ENCODE results near the gene HSPG2. TPM values are rescaled to one million over a fixed set of nuclear protein-coding genes. Genes with fewer than 3 reads are reported as not detected.

The HSPG2 gene
- polyA plus RNA-seq, 1 donor from 2014 or later: 0.79 TPM

GRCh38 chr1:21799730-21800129 is 137.4 kb downstream of the HSPG2 start:
- no peaks in the 10 kb centered on the region for H3K9me3 ChIP-seq (ENCODE audit: low read length)
- no peaks in the 10 kb centered on the region for H3K27me3 ChIP-seq (ENCODE audit: insufficient read depth, low read depth, low read length)
- no peak overlapping the region for H3K27ac ChIP-seq (ENCODE audit: low read length)
- H2AFZ ChIP-seq (ENCODE audit: low read depth, low read length): no peak overlapping the region
- H3K79me2 ChIP-seq (replicated peaks; ENCODE audit: insufficient read depth, low read length): no peaks in the 10 kb centered on the region
- no peak overlapping the region for H3K4me2 ChIP-seq (ENCODE audit: low read length)
- H3K4me3 ChIP-seq (ENCODE audit: low read length): no peak overlapping the region
- H3K36me3 ChIP-seq (ENCODE audit: insufficient read depth, low read length): no peaks in the 10 kb centered on the region
- no peaks in the 10 kb centered on the region for H4K20me1 ChIP-seq (ENCODE audit: insufficient read depth)
- no peak for TF ChIP-seq POLR2AphosphoS5 (IDR thresholded peaks at IDR 0.05)
- no peak for TF ChIP-seq TAF1 (IDR thresholded peaks at IDR 0.05; ENCODE audit: low read depth)
- TF ChIP-seq, protein P1, sequence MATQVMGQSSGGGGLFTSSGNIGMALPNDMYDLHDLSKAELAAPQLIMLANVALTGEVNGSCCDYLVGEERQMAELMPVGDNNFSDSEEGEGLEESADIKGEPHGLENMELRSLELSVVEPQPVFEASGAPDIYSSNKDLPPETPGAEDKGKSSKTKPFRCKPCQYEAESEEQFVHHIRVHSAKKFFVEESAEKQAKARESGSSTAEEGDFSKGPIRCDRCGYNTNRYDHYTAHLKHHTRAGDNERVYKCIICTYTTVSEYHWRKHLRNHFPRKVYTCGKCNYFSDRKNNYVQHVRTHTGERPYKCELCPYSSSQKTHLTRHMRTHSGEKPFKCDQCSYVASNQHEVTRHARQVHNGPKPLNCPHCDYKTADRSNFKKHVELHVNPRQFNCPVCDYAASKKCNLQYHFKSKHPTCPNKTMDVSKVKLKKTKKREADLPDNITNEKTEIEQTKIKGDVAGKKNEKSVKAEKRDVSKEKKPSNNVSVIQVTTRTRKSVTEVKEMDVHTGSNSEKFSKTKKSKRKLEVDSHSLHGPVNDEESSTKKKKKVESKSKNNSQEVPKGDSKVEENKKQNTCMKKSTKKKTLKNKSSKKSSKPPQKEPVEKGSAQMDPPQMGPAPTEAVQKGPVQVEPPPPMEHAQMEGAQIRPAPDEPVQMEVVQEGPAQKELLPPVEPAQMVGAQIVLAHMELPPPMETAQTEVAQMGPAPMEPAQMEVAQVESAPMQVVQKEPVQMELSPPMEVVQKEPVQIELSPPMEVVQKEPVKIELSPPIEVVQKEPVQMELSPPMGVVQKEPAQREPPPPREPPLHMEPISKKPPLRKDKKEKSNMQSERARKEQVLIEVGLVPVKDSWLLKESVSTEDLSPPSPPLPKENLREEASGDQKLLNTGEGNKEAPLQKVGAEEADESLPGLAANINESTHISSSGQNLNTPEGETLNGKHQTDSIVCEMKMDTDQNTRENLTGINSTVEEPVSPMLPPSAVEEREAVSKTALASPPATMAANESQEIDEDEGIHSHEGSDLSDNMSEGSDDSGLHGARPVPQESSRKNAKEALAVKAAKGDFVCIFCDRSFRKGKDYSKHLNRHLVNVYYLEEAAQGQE (IDR thresholded peaks at IDR 0.05; ENCODE audit: borderline replicate concordance): no peak
- TF ChIP-seq EZH2 (IDR thresholded peaks at IDR 0.05; ENCODE audit: borderline replicate concordance, insufficient read depth, low read length, poor library complexity, severe bottlenecking): no peak
- H3K9me2 ChIP-seq (ENCODE audit: insufficient read depth, low read length): no peaks in the 10 kb centered on the region
- no peaks in the 10 kb centered on the region for H3F3A ChIP-seq (ENCODE audit: insufficient read depth, low read length, poor library complexity, severe bottlenecking)
- no peak overlapping the region for H3K9ac ChIP-seq (ENCODE audit: low read length)

DNA sequence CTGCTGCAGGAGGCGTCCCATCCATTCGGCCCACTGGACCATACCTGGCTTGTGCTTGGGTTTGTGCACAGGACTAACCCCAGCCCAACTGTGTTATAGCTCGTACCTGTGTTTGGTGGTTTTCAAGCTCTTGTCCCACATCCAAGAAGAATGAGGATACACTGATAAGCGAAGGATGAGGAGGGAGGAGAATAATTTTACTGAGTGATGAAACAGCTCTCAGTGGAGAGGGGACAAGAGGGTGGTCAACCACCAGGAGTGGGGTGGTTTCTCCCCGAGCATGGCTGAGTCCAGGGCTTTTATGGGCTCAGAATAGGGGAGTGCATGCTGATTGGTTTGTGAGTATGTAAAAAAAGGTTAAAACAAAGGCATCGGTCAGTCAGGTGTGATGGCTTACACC is 142.0 kb downstream of the HSPG2 start:
- TF ChIP-seq RAD21 (conservative IDR thresholded peaks at IDR 0.05) (no peak), EP300 (conservative IDR thresholded peaks at IDR 0.05; ENCODE audit: poor library complexity, severe bottlenecking) (no peak), CTCF (IDR thresholded peaks at IDR 0.05; ENCODE audit: poor library complexity, severe bottlenecking) (no peak), MXI1 (conservative IDR thresholded peaks at IDR 0.05; ENCODE audit: poor library complexity, severe bottlenecking) (no peak), EZH2 (IDR thresholded peaks at IDR 0.05; ENCODE audit: borderline replicate concordance, insufficient read depth, low read length, poor library complexity, severe bottlenecking) (no peak), POLR2AphosphoS5 (IDR thresholded peaks at IDR 0.05) (no peak)
- TF ChIP-seq, protein P1 (IDR thresholded peaks at IDR 0.05; ENCODE audit: borderline replicate concordance): no peak
- no peaks in the 10 kb centered on the region for H3F3A ChIP-seq (ENCODE audit: insufficient read depth, low read length, poor library complexity, severe bottlenecking)
- no peaks in the 10 kb centered on the region for H4K20me1 ChIP-seq (ENCODE audit: insufficient read depth)
- H3K9me3 ChIP-seq (ENCODE audit: low read length): no peaks in the 10 kb centered on the region
- no peak overlapping the region for H3K4me2 ChIP-seq (ENCODE audit: low read length)
- H3K27ac ChIP-seq (ENCODE audit: low read length): no peak overlapping the region
- H2AFZ ChIP-seq (ENCODE audit: low read depth, low read length): no peak overlapping the region
- H3K9me2 ChIP-seq (ENCODE audit: insufficient read depth, low read length): no peaks in the 10 kb centered on the region
- H3K4me3 ChIP-seq (ENCODE audit: low read length): no peak overlapping the region
- no peaks in the 10 kb centered on the region for H3K36me3 ChIP-seq (ENCODE audit: insufficient read depth, low read length)
- no peaks in the 10 kb centered on the region for H3K79me2 ChIP-seq (replicated peaks; ENCODE audit: insufficient read depth, low read length)
- no peak overlapping the region for H3K9ac ChIP-seq (ENCODE audit: low read length)
- H3K27me3 ChIP-seq (ENCODE audit: insufficient read depth, low read depth, low read length): no peaks in the 10 kb centered on the region

Measured in neural cell (in vitro differentiated cells).